ENCODE data around the gene HTR1B. TPM values are rescaled to one million over a fixed set of nuclear protein-coding genes. Genes with fewer than 3 reads are reported as not detected.

HTR1B gene
- total and polyA plus RNA-seq, 9 of the 15 experiments (the other 6 are each of a cell fraction or from before 2014, with no cell fraction given) = not detected

DNA sequence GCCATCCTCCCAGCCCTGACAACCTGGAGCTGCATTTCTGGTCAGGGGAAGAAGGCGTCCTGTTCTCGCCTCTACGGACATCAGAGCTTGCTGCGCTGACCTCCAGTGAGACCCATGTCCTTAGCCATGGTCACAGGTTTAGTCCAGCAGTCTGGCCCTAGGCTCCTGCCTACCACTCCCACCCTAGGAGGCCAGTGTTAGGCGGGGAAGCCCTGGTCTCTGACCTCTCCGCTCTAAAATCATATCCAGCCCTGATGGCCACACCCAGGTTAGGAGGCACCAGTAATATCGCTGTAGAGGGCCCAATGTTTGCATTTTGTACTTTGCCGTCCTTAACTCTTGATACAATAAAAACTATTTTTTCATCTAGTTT is 1.2 kb upstream of the HTR1B start (continued):
- TF ChIP-seq E4F1 (CRISPR knock-in tag; IDR thresholded peaks at IDR 0.05; ENCODE audit: borderline replicate concordance) = no peak
- TF ChIP-seq OTX1 (CRISPR knock-in tag; IDR thresholded peaks at IDR 0.05) = no peak
- no peak for TF ChIP-seq U2AF1 (optimal IDR thresholded peaks at IDR 0.05; ENCODE audit: low read depth, low read length)
- TF ChIP-seq ATF7 (IDR thresholded peaks at IDR 0.05) = no peak
- no peak for TF ChIP-seq POLR2B (IDR thresholded peaks at IDR 0.05; ENCODE audit: low read depth, partially characterized antibody)
- no peak for TF ChIP-seq ELF4 (CRISPR knock-in tag; IDR thresholded peaks at IDR 0.05)

DNA sequence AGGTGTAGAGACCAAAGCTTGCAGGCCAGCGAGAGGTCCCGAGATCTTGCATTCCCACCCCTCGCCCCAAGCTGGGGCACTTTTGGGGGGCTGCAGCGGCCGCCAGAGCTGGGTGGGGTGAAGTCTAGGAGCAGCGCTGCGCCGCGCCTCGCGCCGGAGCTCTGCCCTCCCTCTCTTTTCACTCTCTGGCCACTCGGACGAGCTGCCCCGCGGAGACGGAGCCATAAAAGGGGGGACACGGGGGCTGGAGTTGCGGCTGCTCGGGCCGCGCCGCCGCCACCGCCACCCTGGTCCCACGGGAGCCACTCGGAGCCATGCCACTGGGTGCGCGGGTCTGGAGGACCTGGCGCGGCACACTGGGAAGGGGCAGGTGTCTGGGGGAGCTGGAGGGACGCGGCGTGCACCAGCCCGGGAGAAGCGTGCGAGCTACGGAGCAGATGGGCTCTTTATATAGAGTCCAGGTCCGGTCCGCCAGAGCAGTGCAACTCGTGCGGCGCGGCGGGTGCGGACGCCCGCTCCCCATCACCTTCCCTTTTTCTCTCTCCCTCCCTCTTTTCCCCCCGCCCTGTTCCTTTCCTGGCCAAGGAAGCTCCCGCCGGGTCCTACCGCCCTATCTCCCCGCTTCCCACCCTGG is 687 bp upstream of the HTR1B start:
- ATAC-seq (no peak), FAIRE-seq (no peak), DNase-seq (ENCODE audit: extremely low read depth in 1 of 4, low spot score in 3 of 4) (no peak)
- no peaks in the 10 kb centered on the region for H3K36me3 ChIP-seq (ENCODE audit: control insufficient read depth, insufficient read depth, low read length)
- H3K9ac ChIP-seq (ENCODE audit: insufficient read depth in 1 of 2, low read depth in 2 of 2, low read length in 2 of 2) = no peak overlapping the region
- 15% methylated on average over 16 of the region's 53 CpGs for whole genome bisulfite sequencing (ENCODE audit: insufficient coverage, low coverage, missing lambda C conversion rate)
- intact Hi-C loops (cut with micrococcal nuclease) (no loop called here), in situ Hi-C loops (cut with MboI) (loop anchor here (25.0 kb wide), 1 partner anchor 1527 kb away; no protein-coding TSS in a partner anchor)
- CTCF ChIA-PET (ENCODE audit: low intra/inter-chr PET ratio) = no interaction called here
- no TSS peak for BruUV-seq (replicated peaks)
- H3K9me1 ChIP-seq (ENCODE audit: control insufficient read depth, insufficient read depth, low read length) = no peaks in the 10 kb centered on the region
- no peaks in the 10 kb centered on the region for H3K27me3 ChIP-seq (ENCODE audit: control insufficient read depth in 2 of 2, insufficient read depth in 2 of 2, low read length in 2 of 2)
- H3K4me3 ChIP-seq = no peak overlapping the region
- TF ChIP-seq NCOA4 (IDR thresholded peaks at IDR 0.05; ENCODE audit: partially characterized antibody) = no peak
- no peak for TF ChIP-seq RBM14 (IDR thresholded peaks at IDR 0.05; ENCODE audit: borderline replicate concordance, insufficient read depth, low read depth, low read length)
- no peak for TF ChIP-seq MTA1 (IDR thresholded peaks at IDR 0.05; ENCODE audit: borderline replicate concordance)
- TF ChIP-seq TGIF2 (CRISPR knock-in tag; IDR thresholded peaks at IDR 0.05) = no peak
- TF ChIP-seq BACH1 (tag; IDR thresholded peaks at IDR 0.05) = no peak
- no peak for TF ChIP-seq ZEB2 (IDR thresholded peaks at IDR 0.05)
- TF ChIP-seq GTF2B (IDR thresholded peaks at IDR 0.05; ENCODE audit: extremely low read depth, insufficient read length) = no peak
- no peak for TF ChIP-seq STAG1 (CRISPR knock-in tag; IDR thresholded peaks at IDR 0.05; ENCODE audit: borderline replicate concordance)
- no peak overlapping the region for H2AFZ ChIP-seq (ENCODE audit: low read depth, low read length)
- H4K20me1 ChIP-seq (replicated peaks; ENCODE audit: control insufficient read depth, insufficient read depth, low read length) = no peaks in the 10 kb centered on the region
- POLR2A ChIA-PET = no interaction called here
- no peaks in the 10 kb centered on the region; the same call in 1 of the 2 replicates for H3K9me3 ChIP-seq (replicated peaks; ENCODE audit: control insufficient read depth, insufficient read depth, low read depth, low read length)
- H3K27ac ChIP-seq (ENCODE audit: extremely low read depth, low read depth, low read length) = no peak overlapping the region
- no peaks in the 10 kb centered on the region for H3K79me2 ChIP-seq (ENCODE audit: control insufficient read depth, insufficient read depth, low read length)
- H3K4me1 ChIP-seq (replicated peaks in 1 of 2; ENCODE audit: control insufficient read depth in 2 of 2, insufficient read depth in 2 of 2, low read length in 2 of 2) = no peaks in the 10 kb centered on the region
- no peak overlapping the region for H3K4me2 ChIP-seq (ENCODE audit: insufficient read depth, low read length)
